Measurements from ENCODE around the gene CLUH. TPM values are rescaled to one million over a fixed set of nuclear protein-coding genes. Genes with fewer than 3 reads are reported as not detected.
"Not testable (repeated sequence)": the region's sequence is repeated elsewhere in the genome, so short reads cannot be mapped to it uniquely, and the experiment has no call there.

Gene CLUH
- total and polyA plus RNA-seq, 7 donors, result 20.4 to 119 (median 32.1) TPM

DNA sequence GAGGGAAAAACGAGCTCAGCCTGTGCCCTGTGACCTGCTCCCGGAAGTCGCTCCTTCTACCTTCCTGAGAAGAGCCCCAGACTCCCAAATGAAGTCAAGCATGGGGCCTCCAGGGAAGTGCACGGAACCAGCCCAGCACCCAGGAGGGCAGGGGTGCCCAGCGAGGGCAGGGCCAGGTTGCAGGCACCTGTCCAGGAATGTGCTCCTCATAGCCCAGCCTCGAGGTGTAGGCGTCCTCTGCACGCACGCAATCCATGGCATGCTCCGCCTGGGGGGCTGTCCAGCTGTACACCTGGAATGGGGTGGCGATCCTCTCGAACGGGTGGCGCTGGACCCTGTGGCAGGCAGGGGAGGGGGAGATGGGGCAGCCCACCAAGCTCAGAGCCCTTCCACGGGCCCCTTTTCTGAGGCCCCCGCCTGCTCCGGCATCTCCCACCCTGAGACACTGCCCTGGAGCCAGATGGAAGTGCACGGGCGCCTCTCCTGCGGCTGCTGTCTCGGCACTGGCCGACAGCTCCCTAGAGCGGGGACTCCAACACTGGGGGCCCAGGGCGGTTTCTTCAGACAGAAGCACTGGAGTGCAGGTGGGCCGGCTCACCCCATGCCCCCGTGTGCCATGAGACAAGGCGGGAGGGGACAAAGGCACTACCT is 10.9 kb downstream of the CLUH start:
- Histone ChIP-seq H3K36me3 (peaks cover 46 to 87% (median 66%) of the 10 kb centered on the region in 4 donors), H3K27ac (no peak overlapping the region), H3K4me1 (peaks cover 0 to 14% (median 2%) of the 10 kb centered on the region in 4 donors), H3K27me3 (no peaks in the 10 kb centered on the region), H3K9me3 (no peaks in the 10 kb centered on the region), H3K4me3 (no peak overlapping the region)
- peak; percentile 64 for DNase-seq
- intact Hi-C loops (cut with DNase I), result no loop called here
- TF ChIP-seq EP300 (IDR thresholded peaks at IDR 0.05) (no peak), POLR2A (IDR thresholded peaks at IDR 0.05) (no peak), POLR2AphosphoS5 (IDR thresholded peaks at IDR 0.05) (no peak)
- TF ChIP-seq, protein P1, sequence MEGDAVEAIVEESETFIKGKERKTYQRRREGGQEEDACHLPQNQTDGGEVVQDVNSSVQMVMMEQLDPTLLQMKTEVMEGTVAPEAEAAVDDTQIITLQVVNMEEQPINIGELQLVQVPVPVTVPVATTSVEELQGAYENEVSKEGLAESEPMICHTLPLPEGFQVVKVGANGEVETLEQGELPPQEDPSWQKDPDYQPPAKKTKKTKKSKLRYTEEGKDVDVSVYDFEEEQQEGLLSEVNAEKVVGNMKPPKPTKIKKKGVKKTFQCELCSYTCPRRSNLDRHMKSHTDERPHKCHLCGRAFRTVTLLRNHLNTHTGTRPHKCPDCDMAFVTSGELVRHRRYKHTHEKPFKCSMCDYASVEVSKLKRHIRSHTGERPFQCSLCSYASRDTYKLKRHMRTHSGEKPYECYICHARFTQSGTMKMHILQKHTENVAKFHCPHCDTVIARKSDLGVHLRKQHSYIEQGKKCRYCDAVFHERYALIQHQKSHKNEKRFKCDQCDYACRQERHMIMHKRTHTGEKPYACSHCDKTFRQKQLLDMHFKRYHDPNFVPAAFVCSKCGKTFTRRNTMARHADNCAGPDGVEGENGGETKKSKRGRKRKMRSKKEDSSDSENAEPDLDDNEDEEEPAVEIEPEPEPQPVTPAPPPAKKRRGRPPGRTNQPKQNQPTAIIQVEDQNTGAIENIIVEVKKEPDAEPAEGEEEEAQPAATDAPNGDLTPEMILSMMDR (IDR thresholded peaks at IDR 0.05), result no peak
- WGBS, 2 donors, result 88 to 95% methylated on average over 27 of the region's 27 CpGs

- intact Hi-C loops (cut with DNase I), result no loop called here
- no peak overlapping the region for H3K4me3 ChIP-seq
- H3K9me3 ChIP-seq, result no peaks in the 10 kb centered on the region
- no peak overlapping the region for H3K27ac ChIP-seq
- H3K27me3 ChIP-seq, result no peaks in the 10 kb centered on the region
- 95% methylated on average over 20 of the region's 20 CpGs for WGBS, 2 donors
- TF ChIP-seq POLR2AphosphoS5 (IDR thresholded peaks at IDR 0.05), result no peak
- no peak for TF ChIP-seq POLR2A (IDR thresholded peaks at IDR 0.05)
- TF ChIP-seq, protein P1 (IDR thresholded peaks at IDR 0.05), result no peak
- no peak for TF ChIP-seq EP300 (IDR thresholded peaks at IDR 0.05)
- peak; percentile 52 for DNase-seq
- peaks cover 0 to 11% (median 0%) of the 10 kb centered on the region in 4 donors for H3K4me1 ChIP-seq
- H3K36me3 ChIP-seq, result peaks cover 51 to 93% (median 71%) of the 10 kb centered on the region in 4 donors
Measured at GRCh38 chr17:2700030-2700490, 11.5 kb downstream of the CLUH start.

DNA sequence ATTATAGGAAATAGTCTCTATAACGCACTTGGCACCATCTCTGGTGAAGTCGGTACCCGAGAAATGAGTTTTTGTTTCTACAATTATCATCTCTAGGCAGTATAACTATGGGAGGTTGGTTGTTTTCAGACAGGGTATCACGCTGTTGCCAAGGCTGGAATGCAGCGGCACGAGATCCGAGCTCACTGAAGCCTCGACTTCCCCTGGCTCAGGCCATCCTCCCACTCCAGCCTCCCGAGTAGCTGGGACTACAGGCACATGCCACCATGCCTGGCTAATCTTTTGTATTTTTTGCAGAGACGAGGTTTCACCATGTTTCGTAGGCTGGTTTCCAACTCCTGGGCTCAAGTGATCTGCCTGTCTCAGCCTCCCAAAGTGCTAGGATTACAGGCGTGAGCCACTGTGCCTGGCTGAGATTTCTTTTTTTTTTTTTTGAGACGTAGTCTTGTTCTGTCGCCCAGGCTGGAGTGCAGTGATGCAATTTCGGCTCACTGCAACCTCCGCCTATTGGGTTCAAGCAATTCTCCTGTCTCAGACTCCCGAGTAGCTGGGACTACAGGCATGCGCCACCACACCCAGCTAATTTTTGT is 12.3 kb downstream of the CLUH start:
- intact Hi-C loops (cut with DNase I); H3K9me3 ChIP-seq; H3K27ac ChIP-seq; H3K27me3 ChIP-seq; H3K4me3 ChIP-seq: not testable (repeated sequence)
- Histone ChIP-seq H3K36me3 (peaks cover 59 to 100% (median 79%) of the 10 kb centered on the region in 4 donors), H3K4me1 (peaks cover 0 to 11% (median 0%) of the 10 kb centered on the region in 4 donors)
- peak; percentile 39 for DNase-seq
- WGBS, 2 donors, result 92% methylated on average over 18 of the region's 18 CpGs

- no peaks in the 10 kb centered on the region for H3K27me3 ChIP-seq
- 96% methylated on average over 40 of the region's 40 CpGs for WGBS, 2 donors
- TF ChIP-seq POLR2A (IDR thresholded peaks at IDR 0.05) (no peak), POLR2AphosphoS5 (IDR thresholded peaks at IDR 0.05) (no peak), EP300 (IDR thresholded peaks at IDR 0.05) (no peak)
- TF ChIP-seq, protein P1 (IDR thresholded peaks at IDR 0.05), result no peak
- H3K4me3 ChIP-seq, result no peak overlapping the region
- H3K36me3 ChIP-seq, result peaks cover 61 to 100% (median 84%) of the 10 kb centered on the region in 4 donors
- peaks cover 0 to 11% (median 0%) of the 10 kb centered on the region in 4 donors for H3K4me1 ChIP-seq
- H3K27ac ChIP-seq, result no peak overlapping the region
- intact Hi-C loops (cut with DNase I), result no loop called here
- DNase-seq, result peak; percentile 57
- H3K9me3 ChIP-seq, result no peaks in the 10 kb centered on the region
Measured at GRCh38 chr17:2697611-2698162, 13.9 kb downstream of the CLUH start.

Data from sigmoid colon (tissue), 7 donors.